HG02763 (cell line): Measurements from ENCODE around the gene KLRG1.

Experiments used
- ATAC-seq: cut with Tn5 transposase; IDR thresholded peaks from one replicate; pipeline ENCODE4 v1.9.1; 2021; ENCODE audit warnings: mild to moderate bottlenecking, moderate library complexity; ENCODE audit not compliant: unreplicated experiment

KLRG1 gene

DNA sequence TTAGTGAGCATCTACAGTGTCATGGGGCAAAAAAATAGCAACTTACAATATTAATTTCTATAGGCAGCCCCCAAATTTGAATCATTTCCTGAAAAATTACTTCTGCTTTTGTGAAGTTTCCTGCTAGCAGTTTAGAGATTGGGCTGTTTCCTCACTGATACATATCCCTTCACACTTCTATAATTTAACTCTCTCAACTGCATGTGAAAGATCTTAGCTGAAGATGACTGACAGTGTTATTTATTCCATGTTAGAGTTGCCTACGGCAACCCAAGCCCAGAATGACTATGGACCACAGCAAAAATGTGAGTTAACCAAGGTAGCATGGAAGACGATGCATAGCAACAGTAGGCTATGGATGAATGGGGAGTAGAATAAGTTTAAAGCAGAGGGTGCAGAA, at the start of gene KLRG1:
Gene KLRG1 (plus strand): TSS at position 134 of the 400 bp plus-strand sequence. CDS start 90 bp downstream, at position 224.
- ATAC-seq: no peak

DNA sequence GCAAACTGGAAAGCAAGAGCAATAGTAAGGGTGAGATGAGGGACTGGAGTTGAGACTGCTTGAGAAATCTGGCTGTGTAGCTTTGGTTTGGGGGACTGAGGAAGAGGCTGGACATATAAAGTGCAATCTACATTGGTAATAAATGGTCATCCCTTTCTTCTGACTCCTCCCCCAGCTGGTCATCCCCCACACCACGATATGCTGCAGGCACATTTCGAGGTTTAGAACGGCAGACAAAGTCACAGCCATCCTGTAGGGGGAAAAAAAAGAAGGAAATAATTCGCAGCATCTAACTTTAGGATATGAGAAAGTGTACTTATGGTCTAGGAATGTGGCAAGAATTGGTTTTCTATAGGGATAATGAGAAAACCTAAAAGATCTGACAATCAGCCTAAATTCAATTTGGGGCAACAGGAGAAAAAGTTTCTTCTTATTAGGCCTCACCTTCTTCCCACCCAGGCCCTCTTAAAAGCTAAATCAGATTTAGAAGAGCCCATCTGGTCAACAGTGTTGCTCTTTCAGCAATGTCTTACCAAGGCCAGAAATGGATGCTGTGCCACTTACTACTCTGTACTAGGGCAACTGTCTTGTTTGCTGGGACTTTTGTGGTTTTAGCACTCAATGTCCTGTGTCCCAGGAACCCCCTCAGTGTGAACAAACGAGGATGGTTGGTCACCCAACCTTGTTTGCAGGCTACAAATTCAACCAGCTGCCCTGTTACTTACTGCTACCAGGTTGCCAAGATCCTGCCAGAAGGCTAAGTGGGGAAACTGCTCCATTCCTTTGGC, 47.5 kb upstream of the KLRG1 start:
- ATAC-seq: no peak

DNA sequence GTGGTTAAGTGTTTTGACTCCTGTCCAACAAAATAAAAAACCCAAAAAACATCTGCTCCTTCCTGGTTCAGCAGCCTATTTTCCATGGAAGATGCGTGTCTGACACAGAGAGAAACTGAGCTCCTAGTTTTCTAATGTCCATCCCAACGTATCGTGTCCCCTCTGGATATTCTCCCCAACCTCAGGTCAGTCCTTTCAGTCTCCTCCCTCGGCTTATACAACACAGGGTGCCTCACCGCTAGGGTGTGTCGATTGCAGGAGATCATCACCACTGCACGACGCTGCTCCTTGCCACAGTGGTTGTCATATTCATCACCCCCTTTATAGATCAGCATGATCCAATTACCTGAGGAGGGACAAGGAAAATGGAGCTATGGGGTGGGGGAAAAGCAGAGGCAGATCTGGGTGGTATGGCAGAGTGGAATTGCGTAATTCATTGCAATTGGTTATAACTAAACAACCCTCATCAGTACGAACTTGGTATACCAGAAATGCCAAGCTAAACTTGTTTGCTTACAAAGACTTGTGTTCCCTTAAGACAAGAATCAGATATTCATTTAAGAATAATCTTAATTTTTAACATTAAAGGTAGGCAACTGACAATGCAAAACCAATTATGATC, 45.7 kb upstream of the KLRG1 start:
- ATAC-seq: no peak

DNA sequence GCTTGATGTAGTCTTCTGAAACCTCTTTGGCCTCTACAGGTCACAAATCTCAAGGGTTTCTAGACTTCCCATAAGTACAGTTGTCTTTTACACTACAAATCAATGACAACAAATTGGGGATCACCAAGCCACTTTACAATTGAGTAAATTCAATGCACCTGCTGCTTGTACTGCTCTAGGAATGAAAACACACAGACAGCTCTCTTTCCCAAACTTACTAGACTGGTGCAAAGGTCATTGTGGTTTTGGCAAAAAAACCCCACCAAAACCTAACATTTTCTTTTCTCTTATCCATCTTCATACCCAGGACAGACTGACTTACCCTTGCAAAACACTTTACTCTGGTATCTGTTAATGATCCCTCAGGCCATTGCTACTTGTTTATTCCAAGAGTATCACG, 42.6 kb upstream of the KLRG1 start:
- ATAC-seq: no peak

DNA sequence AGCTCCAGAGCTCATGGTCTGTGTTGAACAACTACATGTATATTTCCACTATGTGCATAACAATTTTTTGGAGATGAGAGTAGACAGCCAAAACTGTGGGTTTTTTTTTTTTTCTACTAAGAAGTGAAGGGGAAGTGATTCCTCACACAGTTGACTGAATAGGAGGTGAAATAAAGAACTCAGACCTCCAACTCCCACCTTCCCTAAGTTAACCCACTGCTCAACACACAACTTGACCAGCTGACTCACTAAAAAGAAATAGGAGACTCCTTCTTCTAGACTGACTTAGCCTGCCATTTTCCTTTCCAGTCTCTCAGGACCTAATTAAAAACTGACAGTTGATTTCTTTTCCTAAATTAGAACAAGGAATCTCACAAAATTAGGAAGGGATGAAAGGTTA, 41.6 kb upstream of the KLRG1 start:
- ATAC-seq: no peak

DNA sequence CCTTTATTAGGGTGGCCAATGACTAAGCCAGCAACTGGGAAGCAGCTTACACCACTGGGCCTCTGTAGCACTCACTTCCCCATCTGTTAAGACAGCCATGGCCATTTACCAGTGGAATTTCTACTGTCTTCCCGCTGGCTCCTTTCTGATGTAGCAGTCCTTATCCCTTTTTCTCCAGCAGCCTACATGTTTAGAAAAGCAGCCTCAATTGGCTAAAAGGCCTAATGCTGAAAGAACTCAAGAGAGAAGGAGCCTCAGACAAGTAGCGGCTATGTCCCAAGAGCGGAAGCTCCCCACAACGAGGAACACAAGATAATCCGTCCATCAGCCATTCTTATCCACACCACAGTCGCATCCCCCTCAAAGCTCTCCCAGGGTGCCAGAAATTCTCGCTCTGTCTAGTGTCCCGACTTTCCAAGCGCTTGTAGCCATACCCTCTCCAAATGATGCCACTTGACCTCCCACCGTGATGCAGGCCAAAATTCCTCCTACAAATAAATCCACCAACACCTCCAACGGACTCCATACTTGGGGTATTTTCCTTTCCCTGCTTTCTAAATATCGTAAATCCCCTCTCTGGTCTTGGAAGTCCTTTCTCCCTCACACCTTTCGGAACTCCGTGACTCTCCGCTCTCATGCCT, 40.5 kb upstream of the KLRG1 start:
- ATAC-seq: no peak

DNA sequence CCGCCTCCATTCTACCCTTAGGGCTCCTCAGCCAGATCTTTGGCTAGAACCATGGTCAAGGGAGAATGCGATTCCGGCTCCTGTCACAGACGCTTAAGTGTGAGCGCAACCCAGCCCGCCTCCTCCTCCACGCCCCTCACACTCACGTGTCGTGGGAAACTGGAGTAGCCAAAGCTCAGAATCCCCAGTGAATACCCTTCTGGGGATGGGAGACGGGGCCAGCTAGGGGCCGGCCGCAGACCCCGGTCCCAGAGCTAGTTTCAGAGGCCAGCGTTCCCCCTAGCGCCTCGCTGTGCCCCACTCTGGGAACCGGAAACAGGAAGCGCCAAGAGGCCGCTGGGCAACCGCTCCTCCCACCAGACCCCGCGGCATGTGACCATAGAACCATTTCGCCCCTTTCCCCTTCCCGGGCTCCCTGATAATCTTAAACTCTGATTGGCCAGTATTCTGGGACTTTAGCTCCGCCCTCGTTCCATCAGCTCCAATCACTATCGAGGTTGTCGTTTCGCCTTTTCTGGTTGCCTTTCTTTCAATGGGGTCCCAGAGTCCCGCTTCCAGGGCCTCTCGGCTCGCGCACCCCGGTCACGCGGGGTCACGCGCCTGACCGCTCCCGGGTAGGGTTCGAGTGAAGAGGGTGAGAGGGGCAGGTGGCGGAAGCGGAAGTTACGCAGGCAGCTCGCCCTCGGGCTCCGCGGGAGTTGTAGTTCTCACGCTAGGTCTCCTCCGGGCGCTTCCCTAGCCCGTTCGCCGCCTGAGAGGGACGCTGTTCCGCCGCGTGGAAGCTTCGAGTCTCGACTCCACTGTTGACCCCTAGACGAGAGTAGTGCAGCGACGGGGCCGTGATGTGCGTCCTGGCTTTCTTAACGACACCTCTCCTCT, 39.8 kb upstream of the KLRG1 start, which contains the start of gene M6PR:
Gene M6PR (minus strand): TSS at position 304 of the 879 bp plus-strand sequence. CDS start 3,241 bp downstream, outside the sequence.
- ATAC-seq: peak; percentile 85

DNA sequence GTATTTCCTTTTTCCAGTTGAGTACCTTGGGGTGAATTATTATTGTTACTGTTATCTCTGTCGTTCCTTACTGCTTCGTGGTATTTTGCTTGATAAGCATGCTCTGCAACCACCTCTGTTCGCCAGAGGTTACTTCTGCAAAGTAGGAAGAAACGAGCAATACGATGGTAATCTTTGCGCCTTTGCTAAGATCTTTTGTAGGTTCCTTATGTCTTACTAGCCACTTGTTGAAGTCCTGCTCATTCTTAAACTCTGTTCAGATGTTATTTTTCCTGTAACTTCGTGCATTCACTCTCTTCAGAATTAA, 39.2 kb upstream of the KLRG1 start:
- peak; percentile 9 for ATAC-seq

DNA sequence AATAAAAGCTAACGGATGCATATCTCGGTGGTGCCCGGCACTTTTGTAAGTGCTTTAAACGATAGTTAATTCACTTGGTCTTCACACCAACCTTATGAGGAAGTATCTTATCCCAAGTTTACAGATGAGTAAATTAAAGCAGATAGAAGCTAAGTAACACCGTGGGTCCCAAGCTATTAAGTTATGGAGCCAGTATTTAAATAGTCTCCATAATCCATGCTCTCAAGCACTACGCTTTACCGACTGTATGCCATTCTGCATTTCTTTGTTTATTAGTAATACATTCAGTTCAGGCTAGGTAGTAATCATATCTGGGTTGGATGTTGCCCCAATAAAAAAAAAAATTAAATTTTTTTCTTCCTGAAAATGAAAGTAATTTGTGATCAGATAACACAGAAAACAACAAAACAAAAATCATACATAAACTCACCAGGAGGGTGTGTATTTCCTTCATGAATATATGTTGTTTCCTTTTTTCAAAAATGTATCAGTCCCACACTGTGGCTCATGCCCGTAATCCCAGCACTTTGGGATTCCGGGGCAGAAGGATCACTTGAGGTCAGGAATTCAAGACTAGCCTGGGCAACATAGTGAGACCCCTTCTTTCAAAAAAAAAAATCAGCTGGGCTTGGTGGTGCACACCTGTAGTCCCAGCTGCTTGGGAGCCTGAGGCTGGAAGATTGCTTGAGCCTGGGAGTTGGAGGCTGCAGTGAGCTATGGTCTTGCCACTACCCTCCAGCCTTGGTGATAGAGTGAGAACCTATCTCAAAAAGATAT, 38.5 kb upstream of the KLRG1 start:
- no peak for ATAC-seq

DNA sequence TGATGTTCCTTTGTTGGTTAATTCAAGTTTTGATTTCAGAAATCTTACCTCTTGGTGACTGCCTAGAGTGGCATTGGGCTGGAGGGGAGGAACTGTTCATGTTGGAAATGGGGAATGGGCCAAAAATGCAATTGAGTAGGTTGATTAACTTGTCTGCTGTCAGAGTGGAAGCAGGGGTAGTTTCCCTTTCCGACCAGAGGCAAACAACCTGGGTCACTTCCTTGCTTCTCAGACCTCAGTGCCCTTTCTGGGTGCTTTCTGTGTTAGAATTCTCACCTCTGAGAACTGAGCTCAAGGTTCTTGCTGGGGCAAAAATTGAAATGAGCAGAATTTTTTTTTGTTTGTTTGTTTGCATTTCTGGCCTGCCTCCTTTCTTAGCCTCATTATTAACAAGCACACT, 37.6 kb upstream of the KLRG1 start:
- no peak for ATAC-seq

DNA sequence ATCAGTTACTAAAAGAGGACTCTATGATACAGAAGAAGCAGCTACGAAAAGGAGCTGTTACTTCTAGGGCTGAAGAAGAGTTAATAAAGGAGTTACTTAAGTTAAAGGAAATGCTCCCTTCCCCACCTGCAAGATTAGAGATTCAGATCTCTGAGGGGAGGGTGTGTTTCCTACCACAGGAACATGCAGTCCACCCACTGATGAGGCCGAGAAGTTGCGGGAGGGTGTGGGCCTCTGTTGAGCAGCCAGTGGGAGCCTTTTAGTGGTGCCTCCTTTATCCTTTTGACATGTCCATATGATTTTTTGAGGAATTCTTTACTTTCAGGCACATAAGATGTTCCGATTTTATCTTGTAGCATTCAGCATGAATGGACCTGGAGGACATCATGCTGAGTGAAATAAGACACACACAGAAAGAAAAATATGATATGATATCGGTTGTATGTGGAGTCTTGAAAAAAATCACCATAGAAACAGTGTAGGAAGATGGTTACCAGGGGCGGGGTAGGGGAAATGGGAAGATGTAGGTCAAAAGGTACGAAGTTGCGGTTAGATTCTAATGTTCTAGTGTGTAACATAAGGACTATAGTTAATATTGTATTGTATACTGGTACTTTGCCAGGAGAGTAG, 35.5 kb upstream of the KLRG1 start:
- no peak for ATAC-seq

DNA sequence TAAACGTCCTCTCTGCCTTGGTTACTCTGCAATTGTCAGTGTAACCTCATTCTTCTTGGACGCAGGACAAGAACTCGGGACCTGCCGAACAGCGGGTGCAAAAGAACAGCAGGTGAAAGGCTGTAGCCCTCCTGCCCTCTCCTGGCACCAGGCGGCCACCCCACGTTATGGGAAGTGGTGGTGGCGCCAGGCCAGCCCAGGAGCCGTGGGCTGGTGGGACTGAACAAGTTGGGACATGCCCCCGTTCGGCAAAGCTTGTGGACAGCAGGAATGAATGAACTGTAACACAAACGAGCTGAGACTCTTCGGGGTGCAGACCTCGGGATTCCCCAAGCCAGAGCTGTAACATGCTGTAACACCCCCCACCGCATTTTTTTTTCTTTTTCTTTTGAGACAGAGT, 33.3 kb upstream of the KLRG1 start:
- no peak for ATAC-seq

DNA sequence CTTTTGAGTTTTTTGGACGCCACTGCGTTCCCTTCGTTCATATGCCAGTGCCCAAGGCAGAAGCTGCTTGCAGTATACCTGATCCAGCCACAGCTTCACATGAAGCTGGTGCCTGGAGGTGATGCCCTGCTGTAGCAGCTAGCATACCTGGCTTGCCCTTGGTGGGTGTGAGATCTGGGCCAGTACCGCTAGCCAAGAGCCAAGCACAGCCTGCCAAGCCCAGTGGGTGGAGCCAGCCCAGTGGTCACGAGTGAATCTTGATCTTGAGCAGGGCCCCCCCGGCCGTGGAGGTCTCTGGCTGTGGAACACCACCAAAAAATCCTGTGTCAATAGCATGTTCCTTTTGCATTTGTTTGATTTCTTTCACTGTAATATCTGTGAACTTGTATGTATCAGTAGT, 32.6 kb upstream of the KLRG1 start:
- ATAC-seq: no peak

DNA sequence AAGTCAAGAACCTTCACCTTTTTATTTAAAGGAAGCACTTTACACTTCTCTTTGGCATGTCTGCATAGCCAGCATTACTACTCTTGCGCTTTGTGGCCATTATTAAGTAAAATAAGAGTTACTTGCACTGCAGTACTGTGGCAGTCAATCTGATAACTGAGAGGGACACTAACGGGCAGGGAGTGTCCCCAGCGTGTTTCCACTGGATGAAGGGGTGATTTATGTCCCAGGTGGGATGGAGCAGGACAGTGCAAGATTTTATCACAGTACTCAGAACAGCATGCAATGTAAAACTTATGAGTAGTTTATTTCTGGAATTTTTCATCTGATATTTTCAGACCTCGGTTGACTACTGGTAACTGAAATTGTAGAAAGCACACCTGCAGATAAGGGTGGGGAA, 31.8 kb upstream of the KLRG1 start:
- ATAC-seq: no peak

DNA sequence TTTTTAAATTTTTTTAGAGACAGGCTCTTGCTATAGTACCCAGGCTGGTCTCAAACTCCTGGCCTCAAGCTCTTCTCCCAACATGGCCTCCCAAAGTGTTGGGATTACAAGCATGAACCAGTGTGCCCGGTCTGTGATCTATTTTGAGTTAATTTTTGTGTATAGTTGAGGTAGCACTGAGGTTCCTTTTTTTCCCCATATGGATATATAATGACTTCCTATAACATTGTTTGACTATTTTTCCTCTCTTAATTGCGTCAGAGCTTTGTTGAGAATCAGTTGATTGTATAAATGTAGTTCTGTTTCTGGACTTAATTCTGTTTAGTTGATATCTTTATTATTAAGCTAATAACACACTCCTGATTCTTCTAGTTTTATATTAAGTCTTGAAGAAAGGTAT, 31.3 kb upstream of the KLRG1 start:
- ATAC-seq: no peak

DNA sequence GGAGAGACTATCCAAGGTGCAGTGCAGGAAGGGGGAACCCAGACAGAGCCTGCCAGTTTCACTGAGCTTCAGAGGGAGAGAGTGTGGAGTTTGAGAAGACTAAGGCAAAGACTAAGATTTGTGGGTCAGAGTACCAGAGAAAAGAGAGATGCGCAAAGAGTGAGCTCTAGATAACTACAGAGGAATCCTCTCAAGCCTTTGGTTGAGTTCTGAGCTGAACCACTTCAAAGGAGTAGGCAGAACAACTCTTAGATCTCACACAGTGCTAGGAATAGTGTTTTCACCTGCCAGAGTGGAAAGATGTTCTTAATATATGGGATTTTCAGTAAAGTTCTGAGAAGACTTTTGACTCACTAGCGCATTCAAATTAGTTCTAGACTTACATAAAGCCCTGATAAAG, 29.2 kb upstream of the KLRG1 start:
- no peak for ATAC-seq

DNA sequence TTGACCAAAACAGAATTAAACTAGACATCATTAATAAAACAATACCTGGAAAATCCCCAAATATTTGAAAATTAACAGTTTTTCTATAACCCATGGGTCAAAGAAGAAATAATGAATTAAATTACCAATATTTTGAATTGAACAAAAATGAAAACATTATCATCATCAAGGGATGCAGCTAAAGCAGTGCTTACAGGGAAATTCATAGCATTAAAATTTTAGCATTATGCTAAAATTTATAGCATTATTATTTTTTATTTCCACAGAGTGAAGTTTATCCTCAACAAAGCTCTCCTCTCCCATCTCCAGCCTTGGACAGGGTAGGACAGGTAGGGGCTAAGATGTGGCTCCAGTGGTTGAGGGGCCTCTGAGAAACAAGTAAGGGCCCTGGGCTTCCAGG, 20.6 kb upstream of the KLRG1 start:
- ATAC-seq: no peak

DNA sequence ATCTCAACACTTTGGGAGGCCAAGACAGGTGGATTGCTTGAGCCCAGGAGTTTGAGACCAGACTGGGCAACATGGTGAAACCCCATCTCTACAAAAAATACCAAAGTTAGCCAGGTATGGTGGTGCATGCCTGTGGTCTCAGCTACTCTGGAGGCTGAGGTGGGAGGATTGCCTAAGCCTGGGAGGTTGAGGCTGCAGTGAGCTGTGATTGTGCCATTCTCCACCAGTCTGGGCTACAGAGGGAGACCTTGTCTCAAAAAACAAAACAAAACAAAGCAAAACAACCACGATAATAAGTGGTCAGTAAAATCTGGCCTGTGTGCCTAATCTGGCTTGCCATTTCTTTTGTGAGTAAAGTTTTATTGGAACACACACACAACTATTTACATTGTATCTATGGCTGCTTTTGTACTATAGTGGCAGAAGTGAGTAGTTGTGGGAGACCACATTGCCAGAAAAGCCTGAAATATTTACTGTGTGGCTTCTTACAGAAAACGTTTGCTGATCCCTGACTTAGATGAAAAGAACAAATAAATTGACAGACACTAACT, 19.4 kb upstream of the KLRG1 start:
- ATAC-seq: no peak

DNA sequence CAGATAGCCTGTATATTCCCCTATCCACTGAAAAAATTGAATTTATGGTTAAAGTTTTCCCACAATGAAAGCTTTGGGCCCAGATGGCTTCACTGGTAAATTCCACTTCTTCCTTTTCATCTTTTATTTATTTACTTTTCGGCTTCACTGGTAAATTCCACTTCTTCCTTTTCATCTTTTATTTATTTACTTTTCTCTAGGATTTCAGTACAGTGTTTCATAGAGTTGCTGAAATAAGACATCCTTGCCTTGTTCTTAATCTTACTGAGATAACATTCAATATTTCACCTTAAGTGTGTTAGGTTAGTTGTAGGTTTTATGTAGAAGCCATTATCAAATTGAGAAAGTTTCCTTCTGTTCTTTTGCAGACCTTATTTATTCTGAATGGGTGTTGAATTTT, 18.9 kb upstream of the KLRG1 start:
- no peak for ATAC-seq

DNA sequence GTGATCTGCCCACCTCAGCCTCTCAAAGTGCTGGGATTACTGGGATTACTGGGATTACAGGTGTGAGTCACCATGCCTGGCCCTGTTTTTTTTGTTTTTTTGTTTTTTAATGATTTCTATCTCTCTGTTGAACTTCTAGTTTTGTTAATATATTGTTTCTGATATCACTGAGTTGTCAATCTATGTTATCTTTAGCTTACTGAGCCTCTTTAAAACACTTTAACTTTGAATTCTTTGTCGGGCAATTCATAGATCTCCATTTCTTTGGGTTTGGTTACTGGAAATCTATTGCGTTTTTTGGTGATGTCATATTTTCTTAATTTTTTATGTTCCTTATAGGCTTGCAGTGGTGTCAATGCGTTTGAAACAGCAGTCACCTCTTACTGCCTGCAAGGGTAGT, 9.2 kb upstream of the KLRG1 start:
- no peak for ATAC-seq
